Ishikawa (cell line): Measurements from ENCODE around the gene TTC8.

Experiments used
- CEBPB ChIP-seq: IDR thresholded peaks from 2 replicates; pipeline ENCODE4 v1.6.1; 2012
- CREB1 ChIP-seq: IDR thresholded peaks from 2 replicates; pipeline ENCODE4 v1.6.1; 2012; ENCODE audit warnings: low read depth
- EGR1 ChIP-seq: IDR thresholded peaks from 2 replicates; pipeline ENCODE4 v1.6.1; 2012
- EP300 ChIP-seq: IDR thresholded peaks from 2 replicates; pipeline ENCODE4 v1.6.1; 2012; ENCODE audit warnings: borderline replicate concordance
- FOXM1 ChIP-seq: IDR thresholded peaks from 2 replicates; pipeline ENCODE4 v1.6.1; 2012; ENCODE audit warnings: low read depth, borderline replicate concordance
- NFIC ChIP-seq: IDR thresholded peaks from 2 replicates; pipeline ENCODE4 v1.6.1; 2012
- RAD21 ChIP-seq: IDR thresholded peaks from 2 replicates; pipeline ENCODE4 v1.6.1; 2012; ENCODE audit warnings: low read depth
- REST ChIP-seq: IDR thresholded peaks from 2 replicates; pipeline ENCODE4 v1.6.1; 2012; ENCODE audit warnings: low read depth, mild to moderate bottlenecking
- TAF1 ChIP-seq: IDR thresholded peaks from 2 replicates; pipeline ENCODE4 v1.6.1; 2012; ENCODE audit warnings: low read depth, mild to moderate bottlenecking
- TCF12 ChIP-seq: IDR thresholded peaks from 2 replicates; pipeline ENCODE4 v1.6.1; 2012; ENCODE audit warnings: low read depth
- TEAD4 ChIP-seq: IDR thresholded peaks from 2 replicates; pipeline ENCODE4 v1.6.1; 2012
- YY1 ChIP-seq: IDR thresholded peaks from 2 replicates; pipeline ENCODE4 v1.6.1; 2012; ENCODE audit warnings: low read depth
- ZBTB7A ChIP-seq: IDR thresholded peaks from 2 replicates; pipeline ENCODE4 v1.6.1; 2012; ENCODE audit warnings: low read depth
- TF ChIP-seq, protein P1 (sequence below): IDR thresholded peaks from 2 replicates; pipeline ENCODE4 v1.6.1; 2012
- TF ChIP-seq, protein P2 (sequence below): IDR thresholded peaks from 2 replicates; pipeline ENCODE4 v1.6.1; 2012

Gene TTC8

GRCh38 chr14:88790501-88791251 is 33.8 kb upstream of the TTC8 start:
- TF ChIP-seq TEAD4 (no peak), NFIC (no peak), EGR1 (no peak), FOXM1 (no peak), TAF1 (no peak), EP300 (no peak), ZBTB7A (no peak), TCF12 (no peak), CEBPB (no peak), CREB1 (no peak), REST (no peak), YY1 (no peak), RAD21 (no peak)
- TF ChIP-seq, protein P1, sequence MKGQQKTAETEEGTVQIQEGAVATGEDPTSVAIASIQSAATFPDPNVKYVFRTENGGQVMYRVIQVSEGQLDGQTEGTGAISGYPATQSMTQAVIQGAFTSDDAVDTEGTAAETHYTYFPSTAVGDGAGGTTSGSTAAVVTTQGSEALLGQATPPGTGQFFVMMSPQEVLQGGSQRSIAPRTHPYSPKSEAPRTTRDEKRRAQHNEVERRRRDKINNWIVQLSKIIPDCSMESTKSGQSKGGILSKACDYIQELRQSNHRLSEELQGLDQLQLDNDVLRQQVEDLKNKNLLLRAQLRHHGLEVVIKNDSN, result no peak
- TF ChIP-seq, protein P2, sequence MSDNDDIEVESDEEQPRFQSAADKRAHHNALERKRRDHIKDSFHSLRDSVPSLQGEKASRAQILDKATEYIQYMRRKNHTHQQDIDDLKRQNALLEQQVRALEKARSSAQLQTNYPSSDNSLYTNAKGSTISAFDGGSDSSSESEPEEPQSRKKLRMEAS, result no peak

DNA sequence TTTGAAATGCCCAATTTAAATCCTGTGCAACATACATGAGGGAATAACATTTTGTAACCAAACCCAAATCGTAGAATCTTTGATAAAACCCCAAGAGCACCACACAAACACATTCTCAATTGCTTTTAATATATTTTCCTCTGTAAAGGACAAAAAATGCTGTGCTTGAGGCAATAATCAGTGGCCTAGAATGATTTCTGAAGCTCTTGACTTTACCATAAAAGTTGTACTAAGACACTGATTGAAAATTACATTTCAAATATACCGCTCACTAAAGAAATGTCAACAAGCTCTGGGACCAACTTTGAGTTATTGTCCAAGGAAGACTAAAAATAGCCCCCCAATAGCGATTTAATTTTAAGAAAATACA is 33.2 kb upstream of the TTC8 start:
- TF ChIP-seq, protein P2, result no peak
- TF ChIP-seq EGR1, result no peak
- TF ChIP-seq FOXM1, result no peak
- TF ChIP-seq RAD21, result no peak
- TF ChIP-seq CREB1, result no peak
- TF ChIP-seq TEAD4, result no peak
- no peak for TF ChIP-seq EP300
- no peak for TF ChIP-seq CEBPB
- no peak for TF ChIP-seq TCF12
- TF ChIP-seq ZBTB7A, result no peak
- no peak for TF ChIP-seq YY1
- TF ChIP-seq TAF1, result no peak
- TF ChIP-seq, protein P1, result no peak
- no peak for TF ChIP-seq NFIC
- no peak for TF ChIP-seq REST

- TF ChIP-seq CEBPB (no peak), TCF12 (no peak), FOXM1 (no peak), CREB1 (no peak), TAF1 (no peak), TEAD4 (no peak), ZBTB7A (no peak), YY1 (no peak), EP300 (no peak), RAD21 (no peak), EGR1 (no peak), NFIC (no peak), REST (no peak)
- TF ChIP-seq, protein P1, result no peak
These were observed 32.6 kb upstream of the TTC8 start for GRCh38 chr14:88791629-88792472.
